Inferior parietal cortex (tissue), 1 donor: ENCODE measurements around the gene HLCS.
A peak's percentile ranks its signal among the peaks of the same experiment; 100 is the strongest.

Experiments used
- DNase-seq: peaks from one replicate; pipeline ENCODE4 v3.0.0-alpha.2; 2016; ENCODE audit errors: extremely low spot score

The HLCS gene

DNA sequence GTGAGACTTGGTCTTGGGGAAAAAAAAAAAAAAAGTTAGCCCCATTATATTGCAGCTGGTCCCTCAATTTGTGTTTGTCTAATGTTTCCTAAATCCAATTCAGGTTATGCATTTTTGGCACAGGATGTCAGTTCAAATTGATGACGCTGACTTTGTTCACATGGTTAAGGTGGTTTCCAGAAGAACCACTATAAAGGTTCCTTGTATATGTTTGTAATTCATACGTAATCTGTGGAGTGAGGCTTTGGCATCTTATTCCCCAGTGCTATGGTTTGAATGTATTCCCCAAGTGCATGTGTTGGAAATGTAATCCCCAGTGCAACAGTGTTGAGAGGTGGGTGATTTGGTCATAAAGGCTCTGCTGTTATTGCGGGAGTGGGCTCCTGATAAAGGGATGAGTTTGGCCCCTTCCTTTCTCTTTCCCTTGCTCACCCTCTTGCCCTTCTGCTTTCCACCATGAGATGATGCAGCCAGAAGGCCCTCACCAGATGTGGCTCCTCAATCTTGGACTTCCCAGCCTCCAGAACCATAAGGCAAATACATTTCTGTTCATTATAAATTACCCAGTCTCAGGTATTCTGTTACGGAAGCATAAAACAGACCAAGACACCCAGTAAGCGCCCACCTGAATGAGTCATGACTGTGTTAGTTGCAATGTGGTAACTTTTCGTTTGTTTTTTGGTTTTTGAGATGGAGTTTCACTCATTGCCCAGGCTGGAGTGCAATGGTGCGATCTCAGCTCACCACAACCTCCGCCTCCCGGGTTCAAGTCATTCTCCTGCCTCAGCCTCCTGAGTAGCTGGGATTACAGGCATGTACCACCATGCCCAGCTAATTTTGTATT, 19.5 kb upstream of the HLCS start:
- DNase-seq = no peak

DNA sequence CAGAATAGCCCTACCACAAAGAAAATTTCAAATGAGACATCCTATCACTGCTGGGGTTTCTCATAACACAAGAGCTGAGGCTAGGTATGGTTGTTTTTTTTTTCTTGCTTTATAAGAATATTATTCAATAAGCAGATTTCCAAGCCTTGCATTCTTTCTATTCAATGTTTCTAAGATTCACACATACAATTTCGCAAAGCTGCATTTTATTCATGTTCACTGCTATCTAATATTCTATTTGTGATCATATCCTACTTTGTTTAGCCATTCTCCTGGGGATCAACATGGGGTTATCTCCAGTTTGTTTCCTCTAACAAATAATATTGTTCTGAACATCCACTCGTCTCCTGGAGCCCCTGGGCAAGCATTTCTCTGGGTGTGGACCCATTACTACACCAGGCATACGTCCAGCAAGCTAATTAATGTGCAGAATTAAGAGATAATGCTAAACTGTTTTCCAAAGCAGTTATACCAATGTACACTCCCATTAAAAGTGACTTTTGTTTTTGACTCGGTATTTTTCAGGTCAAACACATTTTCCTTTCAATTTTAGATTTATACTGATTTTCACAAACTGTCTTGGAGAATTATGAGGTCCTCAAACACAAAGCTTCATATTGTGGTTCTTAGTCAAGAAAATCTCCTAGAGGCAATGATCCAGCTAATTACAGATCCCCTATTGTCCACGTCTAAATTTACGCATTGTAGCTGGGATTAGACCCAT, 15.7 kb upstream of the HLCS start:
- DNase-seq = no peak

DNA sequence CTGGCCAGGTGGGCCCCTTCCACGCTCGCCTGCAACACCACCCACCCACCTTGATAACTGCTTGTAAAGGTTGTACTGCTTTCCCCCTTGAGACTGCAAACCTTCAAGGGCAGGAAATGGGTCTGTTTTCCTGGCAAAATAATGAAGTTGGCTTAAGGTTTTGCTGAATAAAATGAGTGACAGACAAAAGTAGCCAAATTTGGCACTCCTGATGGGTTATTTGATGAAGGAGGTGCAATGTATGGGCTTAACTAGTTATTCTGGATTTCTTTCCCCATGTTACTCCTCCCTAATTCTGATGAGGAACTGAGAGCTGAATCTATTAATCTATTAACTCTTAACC, 14.6 kb upstream of the HLCS start:
- no peak for DNase-seq

DNA sequence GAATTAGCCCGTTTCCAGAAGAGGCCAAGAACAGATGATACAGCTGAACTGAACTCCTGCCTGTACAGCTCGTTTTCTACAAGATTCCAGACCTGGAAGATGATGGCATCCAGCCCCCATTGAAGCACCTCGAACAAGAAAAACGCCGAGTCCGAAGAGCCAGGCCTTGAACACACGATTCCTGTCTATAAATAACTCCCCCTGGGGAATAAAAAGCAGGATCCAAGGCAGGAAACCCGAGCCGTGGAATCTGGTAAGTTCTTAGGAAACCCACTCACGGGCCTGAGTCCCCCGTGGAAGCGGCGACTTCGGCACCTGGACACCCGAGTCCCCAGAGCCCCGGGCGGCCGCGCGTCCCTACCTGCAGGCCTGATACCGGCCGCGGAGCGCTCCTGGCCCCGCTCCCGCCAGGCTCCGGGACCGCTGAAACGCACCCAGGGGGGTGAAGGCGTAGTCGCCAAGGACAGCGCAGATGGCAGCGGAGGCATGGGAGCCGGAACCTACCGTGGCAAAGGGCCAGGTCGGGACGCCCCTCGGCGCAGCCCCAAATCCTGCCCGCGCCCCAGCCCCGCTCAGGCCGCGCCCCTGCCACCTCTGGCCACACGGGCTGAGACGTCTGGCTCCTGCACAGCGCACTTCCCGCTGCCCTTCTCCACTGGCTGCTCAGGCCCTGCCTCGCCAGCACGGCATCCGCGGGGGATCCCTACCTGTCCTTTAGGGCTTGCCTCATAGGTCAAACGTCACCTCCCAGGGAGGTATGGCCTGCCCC, 14.0 kb upstream of the HLCS start:
- no peak for DNase-seq

DNA sequence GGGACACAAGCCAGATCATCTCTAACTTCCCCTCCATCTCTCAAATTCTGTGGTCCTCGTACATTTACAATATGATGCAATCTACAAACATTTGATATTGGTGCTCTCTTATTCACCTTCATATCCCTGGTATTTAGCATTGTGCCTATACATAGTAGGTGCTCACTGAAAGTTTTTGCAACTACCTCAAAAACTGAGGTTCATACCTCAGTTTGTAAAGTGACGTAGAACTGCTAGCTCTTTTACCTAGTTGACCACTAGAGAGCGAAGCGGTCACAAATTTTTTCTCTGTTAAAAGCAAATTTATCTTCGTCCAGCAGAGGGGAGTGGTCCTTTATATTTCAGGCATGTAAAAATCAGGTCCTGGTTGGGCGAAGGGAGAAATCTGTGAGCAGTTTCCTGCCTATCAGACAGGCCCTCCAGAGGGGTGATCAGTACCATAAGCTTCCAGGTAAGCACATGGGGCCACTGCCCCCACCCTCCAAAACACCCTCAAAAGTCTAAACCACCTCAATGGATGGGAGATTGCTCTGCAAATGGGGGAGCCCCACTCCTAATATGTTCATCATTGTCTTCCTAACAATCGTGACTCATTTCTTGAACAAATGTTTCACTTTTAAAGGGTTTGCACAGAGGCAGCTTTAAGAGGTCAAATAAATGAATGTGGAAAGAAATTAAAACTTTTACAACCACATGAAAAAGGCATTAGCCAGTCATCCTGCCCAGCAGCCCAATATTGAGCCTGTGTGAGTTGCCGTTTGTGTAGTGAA, 10.6 kb upstream of the HLCS start:
- peak; percentile 62 for DNase-seq

DNA sequence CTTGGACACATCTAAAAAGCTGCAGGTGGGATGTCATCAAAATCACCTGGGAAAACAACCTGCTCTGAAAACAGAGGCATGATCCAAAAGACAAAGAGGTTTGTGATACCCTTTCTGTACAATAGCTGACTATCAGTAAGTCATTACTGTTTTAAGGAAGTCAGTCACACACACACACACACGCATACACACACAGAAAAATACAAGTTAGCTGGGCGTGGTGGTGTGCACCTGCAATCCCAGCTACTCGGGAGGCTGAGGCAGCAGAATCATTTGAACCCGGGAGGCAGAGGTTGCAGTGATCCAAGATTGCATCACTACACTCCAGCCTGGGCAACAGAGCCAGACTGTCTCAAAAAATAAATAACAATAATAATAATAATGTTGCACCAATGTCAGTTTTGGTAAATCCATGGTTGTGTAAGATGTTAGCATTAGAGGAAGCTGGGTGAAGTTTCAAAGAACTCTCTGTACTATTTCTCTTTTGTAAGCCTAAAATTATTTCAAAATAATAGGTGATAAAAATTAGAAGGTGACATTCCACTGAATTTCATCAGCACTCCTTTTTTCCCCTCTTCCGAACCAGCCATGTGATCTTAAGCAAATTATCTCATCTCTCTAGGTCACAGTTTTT, 9.9 kb upstream of the HLCS start:
- DNase-seq = no peak

DNA sequence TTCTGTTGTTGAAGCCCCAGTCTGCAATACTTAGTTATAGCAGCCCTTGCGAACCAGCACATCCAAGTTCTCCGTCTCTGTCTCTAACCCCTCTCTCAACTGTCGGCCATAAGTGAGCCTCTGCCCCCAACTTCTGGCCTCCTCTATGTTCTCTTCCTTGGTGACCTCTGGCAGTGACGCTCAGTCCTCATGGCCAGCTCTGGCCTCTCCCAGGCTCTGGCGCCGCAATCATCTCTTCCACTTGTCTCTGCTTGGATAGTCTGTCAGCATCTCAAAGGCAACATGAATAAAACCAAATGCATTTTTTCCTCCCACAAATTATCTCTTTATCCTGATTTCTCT, 8.4 kb upstream of the HLCS start:
- DNase-seq = no peak

DNA sequence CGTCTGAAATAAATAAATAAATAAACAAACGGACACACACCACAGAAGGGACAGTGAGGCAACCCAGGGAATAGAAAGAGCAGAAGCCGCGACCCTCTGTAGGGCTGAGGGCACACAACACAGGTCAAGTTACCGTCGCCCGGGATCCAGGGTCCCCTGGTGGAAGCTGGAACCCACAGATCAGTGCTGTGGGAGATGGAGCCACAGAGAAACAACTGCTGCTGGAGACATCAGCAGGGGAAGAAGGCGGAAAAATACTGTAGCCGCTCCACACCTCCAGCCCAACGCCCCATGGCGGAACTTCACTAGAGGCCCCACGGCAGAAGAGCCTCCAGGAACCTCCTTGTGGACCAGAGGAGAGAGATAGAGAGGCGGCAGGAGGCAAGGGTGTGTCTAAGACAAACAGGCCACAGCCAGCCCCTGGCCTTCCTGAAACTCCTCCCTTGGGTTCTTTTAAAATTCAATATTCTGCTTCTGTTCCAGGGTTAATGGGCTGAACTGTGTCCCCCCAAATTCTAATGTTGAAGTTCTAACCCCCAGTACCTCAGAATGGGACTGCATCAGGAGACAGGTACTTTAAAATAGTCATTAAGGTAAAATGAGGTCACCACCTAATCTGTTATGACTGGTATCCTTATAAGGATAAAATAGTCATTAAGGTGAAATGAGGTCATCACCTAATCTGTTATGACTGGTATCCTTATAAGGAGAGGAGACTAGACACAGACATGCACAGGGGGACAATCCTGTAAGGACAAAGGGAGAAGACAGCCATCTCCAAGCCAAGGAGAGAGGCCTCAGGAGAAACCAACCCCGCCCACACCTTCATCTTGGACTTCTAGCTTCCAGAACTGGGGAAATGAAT, 7.7 kb upstream of the HLCS start:
- DNase-seq = no peak

DNA sequence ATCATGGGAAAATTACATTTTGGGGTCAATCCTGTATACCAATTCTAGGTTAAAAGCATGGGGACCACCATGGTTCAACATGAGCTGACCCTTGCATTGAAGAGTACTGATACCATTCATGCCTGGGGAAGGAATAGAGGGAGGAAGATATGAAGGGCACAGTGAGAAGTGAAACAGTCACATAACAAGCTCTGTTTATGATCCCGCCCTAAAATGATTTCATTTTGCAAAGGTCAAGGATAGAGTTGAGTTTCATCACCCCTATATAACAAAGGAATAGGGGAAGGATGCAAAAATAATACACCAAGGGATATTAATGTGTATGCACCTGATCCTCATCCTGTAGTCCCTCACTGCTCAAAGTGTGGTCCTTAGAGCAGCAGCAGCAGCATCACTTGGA, 2.5 kb upstream of the HLCS start:
- DNase-seq = no peak

DNA sequence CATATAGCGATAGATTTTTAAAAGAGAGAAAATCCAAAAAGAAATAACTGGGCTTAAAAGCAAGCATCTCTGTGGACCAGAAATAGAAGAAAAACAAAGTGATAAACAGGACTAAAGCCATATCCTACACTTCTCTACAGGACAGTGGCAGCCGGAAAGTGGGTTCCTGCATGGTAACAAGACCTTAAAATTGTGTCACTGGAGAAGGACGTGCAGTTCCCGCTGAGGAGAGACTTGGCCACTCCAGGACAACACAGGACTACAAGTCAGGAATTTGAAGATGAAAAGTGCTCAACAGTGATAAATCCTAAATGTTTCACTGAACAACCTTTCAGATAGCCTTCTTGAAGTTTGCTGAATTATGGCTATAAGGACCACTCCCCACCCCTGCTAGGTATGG, 1.9 kb upstream of the HLCS start:
- no peak for DNase-seq

DNA sequence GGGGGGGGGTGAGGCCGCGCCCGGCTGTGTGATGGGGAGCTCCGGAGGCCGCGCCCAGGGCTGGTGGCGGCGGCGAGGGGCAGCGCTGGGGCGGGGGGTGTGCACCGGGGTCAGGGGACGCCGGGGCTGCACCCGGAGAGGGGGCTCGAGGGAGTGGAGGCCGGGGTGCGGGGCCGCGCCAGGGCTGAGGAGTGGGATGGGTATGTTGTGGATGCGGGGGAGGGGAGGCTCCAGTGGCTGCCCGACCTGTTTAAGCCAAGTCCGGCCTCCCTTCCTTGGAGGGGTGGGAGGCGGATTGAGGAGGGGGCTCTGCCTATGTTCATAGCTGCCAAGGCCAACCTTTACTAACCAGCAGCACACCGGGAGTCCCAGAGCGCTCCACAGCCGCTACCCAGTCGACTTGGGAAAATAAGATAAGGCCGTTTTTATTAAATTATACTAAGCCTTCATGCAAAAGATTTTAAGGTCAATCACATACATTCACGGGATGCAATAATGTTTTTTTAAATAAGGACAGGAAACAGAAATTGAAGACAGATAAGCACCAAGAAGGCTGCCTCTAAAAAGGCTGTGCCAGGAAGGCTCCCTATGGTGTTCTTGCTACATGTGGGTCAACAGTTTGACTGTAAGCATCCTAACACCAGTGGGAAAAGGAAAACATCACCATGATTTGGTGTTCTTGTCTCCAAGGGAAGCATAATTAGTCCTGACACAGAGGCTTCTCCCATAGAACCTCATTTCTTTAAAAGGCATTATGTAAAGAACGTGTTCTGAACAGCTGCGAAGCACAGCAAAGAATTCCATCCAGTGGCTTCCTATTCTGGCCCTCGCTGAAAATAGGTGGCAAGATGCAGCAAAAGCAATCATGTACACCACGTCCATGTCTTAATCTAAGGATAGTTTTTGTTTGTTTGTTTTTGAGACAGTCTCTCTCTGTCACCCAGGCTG, 626 bp upstream of the HLCS start:
- DNase-seq = peak; percentile 44

DNA sequence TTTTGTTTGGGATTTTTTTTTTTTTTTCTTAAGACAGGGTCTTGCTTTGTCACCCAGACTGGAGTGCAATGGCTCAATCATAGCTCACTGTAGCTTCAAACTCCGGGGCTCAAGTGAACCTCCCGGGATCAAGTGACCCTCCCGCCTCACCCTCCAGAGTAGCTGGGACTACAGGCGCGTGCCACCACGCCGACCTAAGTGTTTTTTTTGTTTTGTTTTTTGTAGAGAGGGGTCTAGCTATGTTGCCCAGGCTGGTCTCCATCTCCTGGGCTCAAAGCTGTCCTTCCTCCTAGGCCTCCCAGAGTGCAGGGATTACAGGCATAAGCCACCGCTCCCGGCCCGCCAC, 776 bp downstream of the HLCS start:
- DNase-seq = no peak

DNA sequence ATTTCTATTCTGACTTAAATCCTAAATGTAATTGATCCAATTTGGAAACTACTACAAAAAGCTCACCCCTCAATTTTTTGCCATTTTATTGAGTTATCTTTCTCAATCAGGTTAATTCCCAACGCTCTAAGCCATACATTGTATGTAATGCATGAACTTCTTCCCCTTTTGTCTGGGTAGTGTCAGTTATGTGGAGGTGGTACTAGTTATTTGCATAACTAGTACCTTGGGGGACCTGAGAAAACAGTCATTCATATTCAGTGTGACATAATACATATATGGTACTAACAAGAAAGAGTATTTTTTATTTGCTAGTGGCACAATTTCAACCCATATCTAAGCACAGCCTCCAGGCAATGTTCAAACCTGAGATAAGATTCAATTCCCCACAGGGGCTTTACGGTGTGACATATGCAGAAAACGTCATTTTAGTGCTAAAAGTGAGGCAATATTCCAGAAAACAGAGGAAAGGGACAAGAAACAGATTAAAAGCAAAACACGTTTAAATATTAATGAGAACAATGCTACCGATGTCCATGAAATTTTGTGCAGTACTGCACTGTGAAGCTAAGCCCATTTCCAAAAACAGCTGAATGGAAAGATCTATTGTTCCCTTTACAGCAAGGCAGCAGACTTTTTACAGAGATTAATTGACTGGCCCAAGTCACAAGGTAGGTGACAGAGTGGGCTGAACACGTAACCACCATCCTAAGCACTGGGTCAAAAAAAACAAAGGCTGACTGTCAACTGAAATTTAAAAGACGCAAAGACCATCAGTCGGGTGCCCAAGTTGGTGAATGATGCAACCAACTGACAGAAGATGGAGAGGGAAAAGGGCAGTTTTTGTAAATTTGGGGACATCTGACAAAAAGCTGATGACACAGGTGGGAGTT, 1.4 kb downstream of the HLCS start:
- no peak for DNase-seq

DNA sequence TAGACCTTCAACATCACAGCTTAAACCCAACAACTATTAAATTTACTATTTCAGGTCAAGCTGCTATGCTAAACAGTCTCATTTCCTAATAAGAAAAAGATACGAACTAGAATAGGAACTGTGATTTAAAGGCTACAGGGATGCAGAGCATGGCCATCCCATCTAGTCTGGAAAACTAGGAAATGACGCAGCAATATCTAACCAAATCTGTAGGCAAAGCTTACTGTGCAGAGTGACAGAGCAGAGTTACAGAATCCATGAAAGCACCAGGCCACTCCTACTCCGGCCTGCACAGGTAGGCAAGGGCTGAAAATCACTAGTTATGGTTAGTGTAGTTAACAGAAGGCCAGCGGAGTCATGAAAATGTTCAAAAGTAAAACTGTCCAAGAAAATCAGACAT, 2.1 kb downstream of the HLCS start:
- DNase-seq = no peak

DNA sequence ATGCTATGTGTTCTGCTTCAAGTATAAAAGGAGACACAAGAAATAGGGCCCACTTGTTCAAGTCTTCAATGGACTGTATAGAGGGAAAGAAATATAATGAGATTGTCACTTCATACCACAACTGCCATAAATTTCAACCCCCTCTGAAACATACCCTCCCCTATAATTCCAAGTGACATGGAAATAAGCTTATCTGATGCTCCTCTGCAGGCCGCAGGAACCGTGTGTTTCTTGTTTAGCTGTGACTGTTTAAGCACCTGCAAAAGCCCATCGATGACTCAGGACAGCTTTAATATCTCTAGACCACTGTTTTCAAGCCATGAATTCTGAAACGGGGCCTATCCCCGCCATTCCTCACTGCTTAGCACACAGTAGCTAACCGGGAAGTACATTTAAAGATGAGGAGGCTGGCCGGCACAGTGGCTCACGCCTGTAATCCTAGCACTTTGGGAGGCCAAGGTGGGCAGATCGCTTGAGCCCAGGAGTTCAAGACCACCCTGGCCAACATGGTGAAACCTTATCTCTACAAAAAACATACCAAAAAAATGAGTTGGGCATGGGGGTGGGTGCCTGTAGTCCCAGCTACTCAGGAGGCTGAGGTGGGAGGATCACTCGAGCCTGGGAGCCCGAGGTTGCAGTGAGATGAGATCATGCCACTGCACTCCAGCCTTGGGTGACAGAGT, 4.2 kb downstream of the HLCS start:
- DNase-seq = no peak

DNA sequence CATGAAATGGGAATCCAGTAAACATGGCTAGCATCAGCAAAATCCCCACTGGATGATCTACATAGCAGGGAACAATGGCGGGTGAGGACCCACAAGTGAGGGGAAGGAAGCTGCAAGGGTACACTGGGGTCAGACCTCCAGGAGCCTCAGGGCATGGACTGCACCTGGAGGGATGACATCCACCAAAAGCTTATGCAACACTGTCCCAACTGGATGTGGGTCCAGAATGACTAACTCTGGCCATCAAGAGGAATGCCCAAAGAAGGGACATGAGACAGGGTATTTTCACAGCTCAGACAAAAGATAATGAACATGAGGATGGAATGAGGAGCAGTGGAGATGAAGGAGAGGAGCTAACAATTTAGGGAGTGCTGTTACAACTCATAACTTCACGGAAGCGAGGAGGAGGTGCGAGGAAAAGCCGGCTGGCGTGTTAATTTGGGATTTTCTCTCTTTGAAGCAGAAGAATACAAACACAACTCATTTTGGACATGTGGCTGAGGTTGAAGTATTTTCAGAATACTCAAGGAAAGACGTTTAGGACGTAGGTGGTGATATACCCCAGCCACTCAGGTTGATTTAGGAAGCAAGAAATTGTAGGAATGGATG, 5.7 kb downstream of the HLCS start:
- peak; percentile 36 for DNase-seq

DNA sequence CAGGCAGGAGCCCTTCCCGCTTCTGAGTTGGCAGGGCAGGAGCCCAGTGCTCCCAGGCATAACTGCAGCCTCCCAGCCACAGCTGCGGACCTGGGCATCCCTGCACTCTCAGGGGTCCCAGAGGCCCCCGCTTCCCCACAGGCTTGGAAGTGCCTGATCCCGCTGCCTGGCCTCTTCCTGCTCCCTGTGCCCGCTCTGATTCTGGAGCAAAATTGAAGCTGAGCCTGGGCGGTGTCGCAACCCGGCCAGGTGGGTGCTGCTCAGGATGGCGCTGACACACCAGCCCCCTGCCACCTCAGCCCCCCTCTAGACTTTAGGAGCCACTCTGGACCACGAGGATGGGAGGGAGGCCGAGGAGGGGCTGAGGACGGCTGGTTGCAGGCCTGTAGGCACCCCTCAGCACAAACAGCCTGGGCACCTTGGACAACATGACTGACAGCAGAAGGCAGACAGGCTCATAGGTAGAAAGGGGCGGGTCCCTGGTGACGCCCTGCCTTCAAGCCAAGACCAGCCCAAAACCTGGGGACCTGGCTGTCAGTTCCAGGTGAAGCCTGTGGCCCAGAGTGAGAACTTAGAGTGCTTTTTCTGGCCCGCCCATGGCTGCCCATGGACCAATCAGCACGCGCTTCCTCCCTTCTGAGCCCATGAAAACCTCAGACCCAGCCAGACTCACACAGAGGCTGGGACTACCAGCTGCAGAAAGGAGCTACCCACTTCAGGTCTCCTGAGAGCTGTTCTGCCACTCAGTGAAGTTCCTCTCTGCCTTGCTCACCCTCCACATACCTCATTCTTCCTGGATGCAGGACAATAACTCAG, 7.2 kb downstream of the HLCS start:
- no peak for DNase-seq
